Thoracic aorta endothelial cell (primary cell): ENCODE results near the gene SPANXN2. TPM values are rescaled to one million over a fixed set of nuclear protein-coding genes. Genes with fewer than 3 reads are reported as not detected.

Experiments used
- total RNA-seq: library from RNA; depleted of rRNA; stranded (reverse); fragments of >200 nt; gene quantifications from 2 replicates; pipeline ENCODE4 v1.2.3, GENCODE V29; 2012

Gene SPANXN2
- not detected in 2 replicates for total RNA-seq

GRCh38 chrX:143720652-143721051, at the start of gene SPANXN2:
TSS of gene SPANXN2 (minus strand) at chrX:143720752. CDS start at chrX:143720668, 84 bp downstream.

Other genes with a start within 250 kb of the SPANXN2 start
- not detected in 2 replicates for gene SPANXN3, start 203.3 kb downstream of the SPANXN2 start, total RNA-seq
- gene SLITRK4, start 84.7 kb downstream of the SPANXN2 start, total RNA-seq = 18.4 and 64.4 TPM in 2 replicates
- gene UBE2NL, start 163.3 kb upstream of the SPANXN2 start, total RNA-seq = not detected in 2 replicates